Measurements from ENCODE around the gene SMG6. TPM values are rescaled to one million over a fixed set of nuclear protein-coding genes. Genes with fewer than 3 reads are reported as not detected.

Gene SMG6
- total RNA-seq, 1 experiment from 2014 or later, result 28.6 TPM

GRCh38 chr17:2111691-2112090, 191.9 kb downstream of the SMG6 start:
- H3T11ph ChIP-seq (ENCODE audit: low read length), result no peak overlapping the region
- Mint-ChIP-seq H3K4me1 (peaks cover 0 to under 1% of the 10 kb centered on the region in 2 experiments; a peak in 1 of 4 replicates), H3K4me3 (no peak overlapping the region), H3K9me3 (no peaks in the 10 kb centered on the region), H3K27ac (peak overlapping the region in 1 of 3 experiments; percentile 70; a peak in 1 of 7 replicates), H3K36me3 (ENCODE audit: insufficient read depth in 1 of 3, low read depth in 3 of 3) (no peaks in the 10 kb centered on the region), H3K27me3 (ENCODE audit: low read depth) (no peaks in the 10 kb centered on the region)
- no peak overlapping the region for H2BK20ac ChIP-seq (ENCODE audit: low read depth, low read length, poor library complexity, severe bottlenecking)
- no peak overlapping the region for H3K14ac ChIP-seq (ENCODE audit: insufficient read depth, low read length)
- no peaks in the 10 kb centered on the region for H3K27me3 ChIP-seq (ENCODE audit: insufficient read depth, low read length)
- H4K20me1 ChIP-seq (ENCODE audit: control insufficient read depth, insufficient read depth, insufficient read length), result no peaks in the 10 kb centered on the region
- H3K79me1 ChIP-seq (ENCODE audit: insufficient read depth, low read depth, low read length, poor library complexity, severe bottlenecking), result no peaks in the 10 kb centered on the region
- no peak overlapping the region for H3K23ac ChIP-seq (ENCODE audit: insufficient read length, low read depth, low read length)
- no peak overlapping the region for H2AK5ac ChIP-seq (ENCODE audit: insufficient read length, low read length)
- no peak overlapping the region for H2BK15ac ChIP-seq (ENCODE audit: low read depth, low read length)
- no peak overlapping the region for H3K9ac ChIP-seq (ENCODE audit: extremely low read depth, insufficient read length, low read length)
- no peak overlapping the region for H2BK5ac ChIP-seq (ENCODE audit: insufficient read length, low read length)
- no peak overlapping the region for H3K4me2 ChIP-seq (ENCODE audit: insufficient read depth, insufficient read length, low read length)
- H4K91ac ChIP-seq (ENCODE audit: insufficient read length, low read depth, low read length), result no peak overlapping the region
- H3K18ac ChIP-seq (ENCODE audit: insufficient read length, low read depth, low read length), result no peak overlapping the region
- no peak overlapping the region for H3K27ac ChIP-seq (ENCODE audit: insufficient read length, low read depth, low read length)
- no peak overlapping the region for H4K5ac ChIP-seq (ENCODE audit: insufficient read length, low read depth, low read length)
- no peak overlapping the region for H2BK120ac ChIP-seq (ENCODE audit: low read depth, low read length, poor library complexity, severe bottlenecking)
- H3K4me1 ChIP-seq (ENCODE audit: insufficient read depth, low read length), result no peaks in the 10 kb centered on the region
- no peak overlapping the region for H2AFZ ChIP-seq (ENCODE audit: low read length)
- no CpG with 5 or more reads among the region's 5 CpGs for WGBS (ENCODE audit: extremely low coverage, insufficient read length, low lambda C conversion rate)
- H3K23me2 ChIP-seq (ENCODE audit: insufficient read length, low read depth, low read length, poor library complexity, severe bottlenecking), result no peaks in the 10 kb centered on the region
- no peak for TF ChIP-seq CTCF (conservative IDR thresholded peaks at IDR 0.05)
- H3K9me3 ChIP-seq (ENCODE audit: control insufficient read depth, low read depth, low read length), result no peaks in the 10 kb centered on the region
- H3K56ac ChIP-seq (ENCODE audit: insufficient read length, low read depth, low read length), result no peak overlapping the region
- H2BK12ac ChIP-seq (ENCODE audit: insufficient read length, low read depth, low read length), result no peak overlapping the region
- no peak overlapping the region for H3K4ac ChIP-seq (ENCODE audit: low read depth, low read length)
- H3K79me2 ChIP-seq (ENCODE audit: insufficient read depth, low read length), result no peaks in the 10 kb centered on the region
- DNase-seq, result no peak
- no peak overlapping the region for H4K8ac ChIP-seq (replicated peaks; ENCODE audit: insufficient read length, low read depth, low read length)
